ENCODE data around the gene PCDH15.

PCDH15 gene

GRCh38 chr10:54722075-54722474, 79.0 kb downstream of the PCDH15 start:
- Histone ChIP-seq H3K36me3 (replicated peaks; ENCODE audit: insufficient read depth, low read length) (no peaks in the 10 kb centered on the region), H3K9me3 (replicated peaks; ENCODE audit: insufficient read depth, low read length) (no peaks in the 10 kb centered on the region), H3F3A (ENCODE audit: insufficient read depth, low read length) (no peaks in the 10 kb centered on the region), H3K79me2 (ENCODE audit: low read length) (no peaks in the 10 kb centered on the region), H3K4me3 (ENCODE audit: low read length) (no peak overlapping the region), H2AFZ (ENCODE audit: low read length) (no peak overlapping the region), H3K4me1 (ENCODE audit: low read length) (no peaks in the 10 kb centered on the region), H3K9ac (ENCODE audit: low read length) (no peak overlapping the region), H3K4me2 (ENCODE audit: low read depth, low read length) (no peak overlapping the region), H3K9me2 (replicated peaks; ENCODE audit: insufficient read depth, low read length) (no peaks in the 10 kb centered on the region), H4K20me1 (ENCODE audit: insufficient read depth, low read length) (no peaks in the 10 kb centered on the region), H3K27ac (ENCODE audit: low read length) (no peak overlapping the region), H3K27me3 (replicated peaks; ENCODE audit: insufficient read depth, low read length) (no peaks in the 10 kb centered on the region)
- DNase-seq, result no peak
- TF ChIP-seq CTCF (IDR thresholded peaks at IDR 0.05; ENCODE audit: low read length) (no peak), EZH2 (optimal IDR thresholded peaks at IDR 0.05; ENCODE audit: low read depth, low read length) (no peak), EZH2phosphoT487 (IDR thresholded peaks at IDR 0.05; ENCODE audit: low read length) (no peak)

- Histone ChIP-seq H3K36me3 (replicated peaks; ENCODE audit: insufficient read depth, low read length) (no peaks in the 10 kb centered on the region), H3K9me3 (replicated peaks; ENCODE audit: insufficient read depth, low read length) (no peaks in the 10 kb centered on the region), H3F3A (ENCODE audit: insufficient read depth, low read length) (no peaks in the 10 kb centered on the region), H3K27ac (ENCODE audit: low read length) (no peak overlapping the region), H3K9ac (ENCODE audit: low read length) (no peak overlapping the region), H3K27me3 (replicated peaks; ENCODE audit: insufficient read depth, low read length) (no peaks in the 10 kb centered on the region), H3K4me1 (ENCODE audit: low read length) (no peaks in the 10 kb centered on the region), H3K4me2 (ENCODE audit: low read depth, low read length) (no peak overlapping the region), H4K20me1 (ENCODE audit: insufficient read depth, low read length) (no peaks in the 10 kb centered on the region), H3K79me2 (ENCODE audit: low read length) (no peaks in the 10 kb centered on the region), H3K9me2 (replicated peaks; ENCODE audit: insufficient read depth, low read length) (no peaks in the 10 kb centered on the region), H2AFZ (ENCODE audit: low read length) (no peak overlapping the region), H3K4me3 (ENCODE audit: low read length) (no peak overlapping the region)
- TF ChIP-seq CTCF (IDR thresholded peaks at IDR 0.05; ENCODE audit: low read length) (no peak), EZH2phosphoT487 (IDR thresholded peaks at IDR 0.05; ENCODE audit: low read length) (no peak), EZH2 (optimal IDR thresholded peaks at IDR 0.05; ENCODE audit: low read depth, low read length) (no peak)
- DNase-seq, result no peak
Observed at GRCh38 chr10:54710918-54711317, 90.1 kb downstream of the PCDH15 start.

GRCh38 chr10:54708591-54708990, 92.4 kb downstream of the PCDH15 start:
- H3K36me3 ChIP-seq (replicated peaks; ENCODE audit: insufficient read depth, low read length), result no peaks in the 10 kb centered on the region
- no peaks in the 10 kb centered on the region for H3K9me2 ChIP-seq (replicated peaks; ENCODE audit: insufficient read depth, low read length)
- no peaks in the 10 kb centered on the region for H3F3A ChIP-seq (ENCODE audit: insufficient read depth, low read length)
- no peaks in the 10 kb centered on the region for H3K27me3 ChIP-seq (replicated peaks; ENCODE audit: insufficient read depth, low read length)
- H3K9ac ChIP-seq (ENCODE audit: low read length), result no peak overlapping the region
- no peaks in the 10 kb centered on the region for H3K9me3 ChIP-seq (replicated peaks; ENCODE audit: insufficient read depth, low read length)
- no peaks in the 10 kb centered on the region for H3K79me2 ChIP-seq (ENCODE audit: low read length)
- H2AFZ ChIP-seq (ENCODE audit: low read length), result no peak overlapping the region
- no peak overlapping the region for H3K4me2 ChIP-seq (ENCODE audit: low read depth, low read length)
- no peak overlapping the region for H3K4me3 ChIP-seq (ENCODE audit: low read length)
- H3K4me1 ChIP-seq (ENCODE audit: low read length), result no peaks in the 10 kb centered on the region
- DNase-seq, result no peak
- no peaks in the 10 kb centered on the region for H4K20me1 ChIP-seq (ENCODE audit: insufficient read depth, low read length)
- TF ChIP-seq EZH2phosphoT487 (IDR thresholded peaks at IDR 0.05; ENCODE audit: low read length) (no peak), CTCF (IDR thresholded peaks at IDR 0.05; ENCODE audit: low read length) (no peak), EZH2 (optimal IDR thresholded peaks at IDR 0.05; ENCODE audit: low read depth, low read length) (no peak)
- H3K27ac ChIP-seq (ENCODE audit: low read length), result no peak overlapping the region

Data from MM.1S (cell line).